Mesenchymal stem cell (in vitro differentiated cells and primary cell): Measurements from ENCODE around the gene DDX47.
"Not testable (repeated sequence)": the region's sequence is repeated elsewhere in the genome, so short reads cannot be mapped to it uniquely, and the experiment has no call there.

Source experiments
- DNase-seq: peaks from one replicate; pipeline ENCODE4 v3.0.0-alpha.2; 2013
- H2AFZ ChIP-seq: one replicate; pipeline ENCODE4 v1.6.1; 2013; ENCODE audit warnings: low read depth, mild to moderate bottlenecking, control low read depth, inconsistent platforms, low read length, moderate library complexity
- H2AK5ac ChIP-seq: 2 replicates; pipeline ENCODE4 v1.6.1; 2013; ENCODE audit warnings: low read length, moderate library complexity, mild to moderate bottlenecking, inconsistent platforms; ENCODE audit not compliant: severe bottlenecking
- H2BK120ac ChIP-seq: one replicate; pipeline ENCODE4 v1.6.1; 2013; ENCODE audit warnings: low read depth, mild to moderate bottlenecking, inconsistent platforms, low read length, moderate library complexity
- H2BK12ac ChIP-seq, 2 experiments: one replicate each; pipeline ENCODE4 v1.6.1; 2013; ENCODE audit warnings: inconsistent platforms in 2 of 2, low read length in 2 of 2, mild to moderate bottlenecking in 2 of 2, moderate library complexity in 2 of 2, control low read depth in 1 of 2
- H2BK15ac ChIP-seq: one replicate; pipeline ENCODE4 v1.6.1; 2013; ENCODE audit warnings: mild to moderate bottlenecking, low read depth, inconsistent platforms; ENCODE audit not compliant: poor library complexity, severe bottlenecking
- H2BK5ac ChIP-seq: 2 replicates; pipeline ENCODE4 v1.6.1; 2013; ENCODE audit warnings: low read depth, mild to moderate bottlenecking, low read length, control low read depth, inconsistent platforms; ENCODE audit not compliant: poor library complexity, severe bottlenecking
- H3K14ac ChIP-seq, 2 experiments: one replicate each; pipeline ENCODE4 v1.6.1; 2013; ENCODE audit warnings: inconsistent platforms in 2 of 2, low read length in 2 of 2, control low read depth in 1 of 2, mild to moderate bottlenecking in 1 of 2, moderate library complexity in 1 of 2
- H3K18ac ChIP-seq, 2 experiments: one replicate each; pipeline ENCODE4 v1.6.1; 2013; ENCODE audit warnings: inconsistent platforms in 2 of 2, low read length in 2 of 2, control low read depth in 1 of 2, low read depth in 1 of 2, mild to moderate bottlenecking in 1 of 2
- H3K23ac ChIP-seq, 2 experiments: one replicate each; pipeline ENCODE4 v1.6.1; 2013; ENCODE audit warnings: inconsistent platforms in 2 of 2, low read length in 2 of 2, mild to moderate bottlenecking in 2 of 2, moderate library complexity in 2 of 2, control low read depth in 1 of 2
- H3K27ac ChIP-seq: 2 replicates; pipeline ENCODE4 v1.5.1; 2013; ENCODE audit warnings: mild to moderate bottlenecking, moderate library complexity, low read length, control low read depth, inconsistent platforms; ENCODE audit not compliant: poor library complexity, severe bottlenecking
- H3K27me3 ChIP-seq, 2 experiments: 2 replicates each; pipeline versions ENCODE4 v1.6.1 to v1.7.0; 2013; ENCODE audit warnings: low read length in 2 of 2, mild to moderate bottlenecking in 2 of 2, moderate library complexity in 2 of 2, control low read depth in 1 of 2, inconsistent platforms in 1 of 2; ENCODE audit not compliant: control insufficient read depth in 1 of 2, insufficient read depth in 1 of 2
- H3K36me3 ChIP-seq, 2 experiments: 2 replicates each; pipeline versions ENCODE4 v1.6.1 to v1.7.0; 2013; ENCODE audit warnings: low read length in 2 of 2, control low read depth in 1 of 2, inconsistent platforms in 1 of 2, low read depth in 1 of 2, mild to moderate bottlenecking in 1 of 2; ENCODE audit not compliant: insufficient read depth in 2 of 2, control insufficient read depth in 1 of 2
- H3K4ac ChIP-seq, 2 experiments: one replicate each; pipeline ENCODE4 v1.6.1; 2013; ENCODE audit warnings: inconsistent platforms in 2 of 2, low read length in 2 of 2, mild to moderate bottlenecking in 2 of 2, moderate library complexity in 2 of 2, control low read depth in 1 of 2, low read depth in 1 of 2
- H3K4me1 ChIP-seq: 2 replicates; pipeline ENCODE4 v1.6.1; 2013; ENCODE audit warnings: low read depth, low read length, control low read depth; ENCODE audit not compliant: control insufficient read depth, insufficient read depth
- H3K4me2 ChIP-seq: 2 replicates; pipeline ENCODE4 v1.6.1; 2013; ENCODE audit warnings: low read length, mild to moderate bottlenecking, inconsistent platforms; ENCODE audit not compliant: poor library complexity, severe bottlenecking
- H3K4me3 ChIP-seq, 2 experiments: 2 replicates each; pipeline versions ENCODE4 v1.5.1 to v1.7.0; 2013; ENCODE audit warnings: low read length in 2 of 2, mild to moderate bottlenecking in 2 of 2, control low read depth in 1 of 2, low read depth in 1 of 2; ENCODE audit not compliant: insufficient read depth in 1 of 2
- H3K79me1 ChIP-seq: replicated peaks from 2 replicates; pipeline ENCODE4 v1.6.1; 2013; ENCODE audit warnings: mild to moderate bottlenecking, control low read depth, low read length, inconsistent platforms; ENCODE audit not compliant: poor library complexity, severe bottlenecking
- H3K9ac ChIP-seq: 2 replicates; pipeline ENCODE4 v1.7.0; 2013; ENCODE audit warnings: mild to moderate bottlenecking, low read length, moderate library complexity
- H3K9me3 ChIP-seq: 2 replicates; pipeline ENCODE4 v1.7.0; 2013; ENCODE audit warnings: mild to moderate bottlenecking, low read length; ENCODE audit not compliant: control insufficient read depth
- H4K8ac ChIP-seq: one replicate; pipeline ENCODE4 v1.6.1; 2013; ENCODE audit warnings: inconsistent platforms, mild to moderate bottlenecking, low read length, moderate library complexity
- H4K91ac ChIP-seq: one replicate; pipeline ENCODE4 v1.6.1; 2013; ENCODE audit warnings: mild to moderate bottlenecking, low read length, inconsistent platforms
- WGBS: methylation state at CpG from one replicate; pipeline ENCODE4 v1.1.7; 2013; ENCODE audit warnings: mixed read lengths; 5-methylcytosine and 5-hydroxymethylcytosine counted together

The DDX47 gene

DNA sequence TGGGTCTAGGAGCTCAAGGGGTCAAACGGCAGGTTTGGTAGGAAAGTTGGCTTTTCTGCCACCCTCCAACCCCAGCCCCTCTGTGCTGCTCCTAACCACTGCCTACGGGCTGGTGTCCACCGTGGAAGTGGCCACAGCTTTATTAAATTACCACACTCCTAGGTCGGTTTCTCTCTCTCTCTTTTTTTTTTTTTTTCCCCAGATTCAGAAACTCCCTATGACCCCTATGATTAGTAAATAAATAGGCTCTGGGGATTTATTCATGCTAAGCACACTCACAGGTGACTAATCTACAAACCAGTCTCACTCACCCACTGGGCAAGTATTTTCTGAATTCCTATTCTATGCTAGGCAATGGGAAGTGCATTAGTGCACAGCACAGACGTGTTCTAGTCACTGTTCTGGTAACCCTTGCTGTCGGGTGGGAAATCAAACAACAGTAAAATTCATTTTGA is 8.7 kb upstream of the DDX47 start:
- no peak overlapping the region for H3K18ac ChIP-seq
- peaks cover 8% of the 10 kb centered on the region for H3K4me1 ChIP-seq
- WGBS: 39% methylated on average over 3 of the region's 6 CpGs
- peak overlapping the region in 1 of 2 experiments; percentile 10 for H2BK12ac ChIP-seq
- no peak overlapping the region for H3K4me2 ChIP-seq
- H3K4ac ChIP-seq: no peak overlapping the region
- no peaks in the 10 kb centered on the region for H3K79me1 ChIP-seq
- H2BK120ac ChIP-seq: no peak overlapping the region
- peak overlapping the region; percentile 26 for H3K27ac ChIP-seq
- DNase-seq: peak; percentile 80
- H2AK5ac ChIP-seq: no peak overlapping the region
- peak overlapping the region; percentile 45 for H3K9ac ChIP-seq
- no peak overlapping the region for H2BK15ac ChIP-seq
- H4K8ac ChIP-seq: no peak overlapping the region
- no peak overlapping the region for H3K23ac ChIP-seq
- H3K36me3 ChIP-seq: no peaks in the 10 kb centered on the region
- no peak overlapping the region for H4K91ac ChIP-seq
- H3K14ac ChIP-seq: no peak overlapping the region
- no peaks in the 10 kb centered on the region for H3K27me3 ChIP-seq
- H3K4me3 ChIP-seq: no peak overlapping the region
- no peak overlapping the region for H2AFZ ChIP-seq
- H2BK5ac ChIP-seq: no peak overlapping the region
- H3K9me3 ChIP-seq: no peaks in the 10 kb centered on the region

DNA sequence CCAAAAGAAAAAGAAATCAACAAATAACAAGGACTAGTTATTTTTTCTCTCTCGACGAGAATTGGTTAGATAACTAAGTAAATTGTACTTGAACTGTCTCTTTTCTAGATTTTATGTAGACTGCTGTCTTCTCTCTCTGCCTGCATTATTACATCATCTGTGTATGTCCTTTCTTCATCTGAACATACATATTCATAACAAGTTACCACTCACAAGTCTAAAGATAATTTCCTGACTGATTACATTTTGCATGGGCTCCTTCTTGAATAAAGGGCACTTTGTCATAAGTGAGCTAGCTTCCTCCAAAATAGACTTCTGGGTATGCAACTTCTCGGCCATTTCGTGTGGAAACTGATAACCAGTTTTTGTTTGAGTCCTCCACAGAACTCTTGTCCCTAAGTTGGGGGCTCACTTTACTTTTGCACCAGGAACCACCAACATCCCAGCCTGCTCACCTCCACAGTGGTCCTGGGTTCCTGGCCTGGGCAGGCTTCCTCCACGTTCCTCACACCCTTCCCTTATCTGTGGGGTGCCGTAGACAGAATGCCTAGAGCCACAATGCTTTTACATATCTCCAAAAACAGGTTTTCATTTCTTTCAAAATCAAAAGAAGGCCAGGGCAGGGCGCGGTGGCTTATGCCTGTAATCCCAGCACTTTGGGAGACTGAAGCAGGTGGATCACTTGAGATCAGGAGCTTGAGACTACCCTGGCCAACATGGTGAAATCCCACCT is 6.2 kb upstream of the DDX47 start:
- 76% methylated on average over 6 of the region's 8 CpGs for WGBS
- H3K9ac ChIP-seq: no peak overlapping the region
- no peak overlapping the region for H3K18ac ChIP-seq

DNA sequence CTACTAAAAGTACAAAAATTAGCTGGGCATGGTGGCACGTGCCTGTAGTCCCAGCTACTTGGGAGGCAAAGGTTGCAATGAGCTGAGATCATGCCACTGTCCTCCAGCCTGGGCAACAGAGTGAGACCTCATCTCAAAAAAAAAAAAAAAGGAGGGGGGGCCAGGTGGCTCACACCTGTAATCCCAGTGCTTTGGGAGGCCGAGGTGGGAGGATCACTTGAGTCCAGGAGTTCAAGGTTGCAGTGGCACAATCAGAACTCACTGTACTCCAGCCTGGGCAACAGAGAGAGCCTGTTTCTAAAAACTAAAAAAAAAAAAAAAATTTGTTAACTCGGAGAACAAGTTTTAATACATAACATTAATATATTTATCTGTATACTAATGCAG is 5.6 kb upstream of the DDX47 start:
- H3K4me1 ChIP-seq, H3K27me3 ChIP-seq, H3K18ac ChIP-seq, DNase-seq, H3K4ac ChIP-seq, H3K79me1 ChIP-seq, H4K8ac ChIP-seq, H2AK5ac ChIP-seq, H2AFZ ChIP-seq, H3K23ac ChIP-seq, H3K36me3 ChIP-seq, H4K91ac ChIP-seq, H2BK5ac ChIP-seq, H2BK15ac ChIP-seq, H3K9me3 ChIP-seq, H3K4me3 ChIP-seq, H3K14ac ChIP-seq, H3K4me2 ChIP-seq, H3K27ac ChIP-seq, H2BK120ac ChIP-seq: not testable (repeated sequence)
- H3K9ac ChIP-seq: peak overlapping the region; percentile 78
- 74% methylated on average over 2 of the region's 3 CpGs for whole genome bisulfite sequencing
- peak overlapping the region in 1 of 2 experiments; percentile 16 for H2BK12ac ChIP-seq

More for the DNA sequence above, 6.2 kb upstream of the DDX47 start:
- Histone ChIP-seq H3K4me3 (no peak overlapping the region), H3K27ac (no peak overlapping the region), H3K36me3 (no peaks in the 10 kb centered on the region), H2BK5ac (no peak overlapping the region), H2AK5ac (peak overlapping the region; percentile 31), H2BK12ac (peak overlapping the region in 1 of 2 experiments; percentile 16), H3K4me2 (no peak overlapping the region), H3K4ac (no peak overlapping the region), H2BK120ac (no peak overlapping the region), H3K27me3 (no peaks in the 10 kb centered on the region), H4K8ac (no peak overlapping the region), H3K9me3 (no peaks in the 10 kb centered on the region), H2BK15ac (peak overlapping the region; percentile 26), H3K14ac (peak overlapping the region in 1 of 2 experiments; percentile 44), H3K4me1 (peaks cover 8% of the 10 kb centered on the region), H3K23ac (no peak overlapping the region), H3K79me1 (no peaks in the 10 kb centered on the region), H2AFZ (no peak overlapping the region), H4K91ac (no peak overlapping the region)
- no peak for DNase-seq

DNA sequence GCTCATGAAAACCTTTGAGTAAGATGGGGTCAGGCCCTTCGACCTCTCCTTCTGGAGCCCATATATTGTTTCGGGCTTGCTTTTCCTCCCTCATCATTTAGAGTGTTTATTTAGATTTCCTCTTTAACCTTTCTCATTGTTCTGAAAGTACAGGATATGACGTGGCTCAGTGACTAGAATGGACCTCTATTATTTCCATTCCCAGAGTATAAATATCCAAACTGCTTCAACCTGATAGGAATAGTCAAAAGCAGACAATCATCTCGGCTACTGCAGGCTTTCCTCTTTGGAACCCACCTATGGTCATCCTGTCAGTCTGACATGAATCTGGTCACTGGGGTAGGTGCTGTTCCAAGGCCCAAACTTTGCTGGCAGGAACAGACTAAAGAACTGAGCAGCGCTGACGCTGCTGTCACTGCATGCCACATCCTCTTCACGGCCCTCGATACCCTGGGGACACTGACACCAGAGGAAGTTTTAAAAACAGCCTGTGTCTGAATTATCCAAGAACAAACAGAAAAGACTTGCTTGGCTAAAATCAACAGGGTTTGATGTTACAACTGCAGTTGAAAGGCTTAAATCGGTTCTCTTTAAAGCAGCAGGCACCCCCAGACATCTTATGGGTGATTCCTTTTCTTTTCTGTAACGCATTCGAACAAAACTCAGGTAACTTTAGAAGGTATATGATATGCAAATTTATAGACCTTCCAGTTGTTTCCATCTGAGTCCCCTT is 5.0 kb upstream of the DDX47 start:
- peak overlapping the region; percentile 78 for H3K9ac ChIP-seq
- H2BK12ac ChIP-seq: peak overlapping the region; percentile 31 to 33
- peaks cover 8% of the 10 kb centered on the region for H3K4me1 ChIP-seq
- no peak overlapping the region for H3K4me2 ChIP-seq
- no peak overlapping the region for H2BK15ac ChIP-seq
- H2AK5ac ChIP-seq: no peak overlapping the region
- peak; percentile 38 for DNase-seq
- H3K18ac ChIP-seq: peak overlapping the region; percentile 61 to 81
- H3K36me3 ChIP-seq: no peaks in the 10 kb centered on the region
- no peak overlapping the region for H3K14ac ChIP-seq
- H2BK120ac ChIP-seq: no peak overlapping the region
- no peak overlapping the region for H2BK5ac ChIP-seq
- no peaks in the 10 kb centered on the region for H3K79me1 ChIP-seq
- WGBS: 47% methylated on average over 7 of the region's 11 CpGs
- peak overlapping the region in 1 of 2 experiments; percentile 62 for H3K4me3 ChIP-seq
- H4K8ac ChIP-seq: peak overlapping the region; percentile 91
- peak overlapping the region; percentile 9 to 73 for H3K4ac ChIP-seq
- no peak overlapping the region for H3K23ac ChIP-seq
- H3K27ac ChIP-seq: peak overlapping the region; percentile 72
- H3K27me3 ChIP-seq: no peaks in the 10 kb centered on the region
- H3K9me3 ChIP-seq: no peaks in the 10 kb centered on the region
- no peak overlapping the region for H2AFZ ChIP-seq
- H4K91ac ChIP-seq: peak overlapping the region; percentile 94
